NCI-H1048 (cell line): ENCODE results near the gene ADCY10.
"Not testable (repeated sequence)": the region's sequence is repeated elsewhere in the genome, so short reads cannot be mapped to it uniquely, and the experiment has no call there.

Experiments
- DNase-seq: peaks from one replicate; lab custom pipeline; 2025; lab: John Stamatoyannopoulos, UW

Gene ADCY10

DNA sequence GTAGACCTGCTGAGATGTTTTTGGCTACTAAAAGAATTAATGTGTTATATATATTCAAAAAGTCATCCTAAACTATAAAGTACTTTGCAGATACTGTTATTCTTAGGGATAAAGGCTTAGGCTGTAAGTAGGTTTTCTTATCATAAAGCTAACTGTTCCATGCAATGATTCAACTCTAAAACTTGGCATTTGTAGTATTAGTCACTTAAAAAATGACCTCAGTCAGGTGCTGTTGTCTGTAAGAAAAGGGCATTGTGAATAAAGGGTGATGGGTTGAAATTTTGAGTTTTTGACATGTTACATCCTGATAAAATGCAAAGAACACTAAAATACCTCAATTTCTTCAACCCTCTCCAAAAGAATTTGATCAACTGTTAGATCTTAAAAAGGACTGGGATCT, 32.9 kb downstream of the ADCY10 start:
- no peak for DNase-seq

DNA sequence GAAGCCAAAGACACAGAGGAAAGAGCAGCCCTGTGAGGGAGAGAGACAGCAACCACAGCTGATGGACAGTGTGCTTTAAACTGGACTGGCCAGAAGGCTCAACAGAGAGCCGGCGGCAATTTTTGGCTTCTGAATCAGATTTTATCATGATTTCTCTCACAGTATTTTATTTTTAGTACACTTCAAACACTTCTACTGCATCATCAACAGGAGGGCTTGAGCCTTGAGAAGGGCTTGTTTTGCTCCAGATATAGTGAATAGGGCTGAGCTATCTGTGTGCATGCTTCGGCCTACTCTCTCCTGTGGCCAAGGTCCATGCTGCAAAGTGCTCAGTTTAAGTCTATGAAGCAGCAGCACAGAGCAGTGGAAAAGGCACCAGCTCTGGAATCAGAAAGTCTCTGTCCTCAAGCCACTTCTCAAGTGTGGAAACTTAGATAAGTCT, 33.3 kb downstream of the ADCY10 start:
- no peak for DNase-seq

DNA sequence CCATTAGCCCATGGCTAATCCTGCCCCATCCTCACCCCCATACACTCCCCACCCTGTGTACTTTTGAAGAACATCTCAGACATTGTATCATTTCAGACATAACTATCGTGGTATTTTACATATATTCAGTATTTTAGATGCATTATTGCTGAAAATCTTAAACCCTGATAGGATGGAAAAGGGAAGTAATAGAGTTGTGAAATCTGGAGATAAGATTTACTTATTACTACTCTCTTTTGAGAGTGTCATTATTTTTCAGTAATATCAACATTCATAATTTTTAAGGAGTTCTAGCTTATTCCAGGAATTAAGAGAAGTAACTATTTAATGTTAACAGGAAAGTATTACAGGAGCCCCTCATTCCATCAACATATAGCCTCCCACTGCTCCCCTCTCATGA, 34.4 kb downstream of the ADCY10 start:
- DNase-seq = no peak

DNA sequence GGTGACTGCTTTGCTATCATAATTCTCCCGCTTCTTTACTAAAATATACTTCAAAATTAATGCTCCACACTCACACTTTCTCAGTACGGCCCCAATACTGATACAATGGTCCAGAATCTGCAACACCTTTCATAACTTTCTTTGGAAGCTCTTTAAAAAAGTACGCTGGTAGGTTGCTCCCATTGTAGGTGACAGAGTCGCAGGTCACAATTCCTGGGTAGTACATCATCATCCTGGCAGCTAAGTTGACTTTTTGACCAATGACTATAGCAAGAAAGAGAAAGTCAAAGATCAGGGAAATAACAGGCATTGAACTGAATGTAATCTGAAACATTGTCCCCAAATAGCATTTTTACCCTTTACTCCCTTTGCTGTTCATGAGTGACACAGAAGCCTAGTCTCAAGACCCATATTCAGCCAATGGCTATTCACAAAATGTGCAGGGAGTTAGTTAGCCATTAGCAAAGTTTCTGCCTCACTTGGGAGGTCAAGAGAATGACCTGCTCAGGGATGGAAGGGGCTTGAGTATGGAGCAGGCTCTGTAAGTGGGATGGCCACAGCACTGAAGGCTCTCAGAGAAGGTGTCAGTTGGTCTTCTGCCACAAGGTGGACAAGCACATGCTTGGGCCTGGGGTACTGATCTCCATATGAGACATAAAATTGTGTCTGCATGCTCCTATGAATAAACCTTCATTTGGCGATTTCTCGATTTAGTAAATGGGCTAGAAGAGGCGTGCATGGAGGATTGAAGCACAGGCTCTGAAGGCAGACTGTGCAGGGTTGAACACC, 35.4 kb downstream of the ADCY10 start:
- no peak for DNase-seq

DNA sequence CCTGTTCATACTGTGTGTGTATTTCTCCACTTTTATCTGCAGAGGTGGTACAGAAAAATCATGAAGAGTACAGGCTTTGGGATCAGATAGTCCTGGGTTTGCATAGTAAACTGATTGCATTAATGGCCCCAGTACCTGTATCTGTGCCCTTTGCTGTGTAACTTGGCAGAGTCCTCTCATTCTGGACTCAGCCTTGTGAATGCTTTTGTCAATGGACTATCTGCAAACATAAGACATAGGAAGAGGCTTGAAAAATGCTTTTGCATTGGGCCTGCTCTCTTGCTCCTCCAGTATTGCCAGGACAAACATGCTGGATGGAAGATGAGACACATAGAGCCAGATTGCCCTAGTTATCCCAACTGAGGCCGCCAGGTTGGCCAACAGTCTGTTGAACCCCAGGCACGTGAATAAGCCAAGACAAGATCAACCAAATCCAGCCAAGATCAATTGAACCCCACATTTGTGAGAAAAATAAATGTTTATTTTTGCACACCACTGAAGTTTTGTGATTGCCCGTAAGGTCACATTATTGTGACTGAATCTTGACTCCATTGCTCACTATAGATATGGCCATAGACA, 37.2 kb downstream of the ADCY10 start:
- DNase-seq = no peak

DNA sequence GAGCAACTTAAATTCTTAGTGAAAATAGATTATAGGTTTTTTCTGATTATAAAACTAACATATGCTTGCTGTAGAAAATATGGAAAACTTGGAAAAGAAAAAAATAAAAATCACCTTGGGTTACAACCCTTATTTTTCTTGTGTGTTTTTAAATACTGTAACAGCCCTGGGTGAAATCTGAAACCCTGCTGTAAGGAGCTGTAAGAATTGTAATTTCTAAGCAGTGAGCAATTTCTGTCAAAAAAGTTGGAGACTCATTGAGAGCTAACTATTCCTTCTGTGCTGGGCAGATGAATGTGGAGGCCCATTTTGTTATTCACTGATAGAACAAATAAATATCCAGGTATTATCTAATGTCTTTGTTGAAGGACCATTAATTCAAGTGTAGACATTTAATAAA, 42.6 kb downstream of the ADCY10 start:
- DNase-seq = no peak

DNA sequence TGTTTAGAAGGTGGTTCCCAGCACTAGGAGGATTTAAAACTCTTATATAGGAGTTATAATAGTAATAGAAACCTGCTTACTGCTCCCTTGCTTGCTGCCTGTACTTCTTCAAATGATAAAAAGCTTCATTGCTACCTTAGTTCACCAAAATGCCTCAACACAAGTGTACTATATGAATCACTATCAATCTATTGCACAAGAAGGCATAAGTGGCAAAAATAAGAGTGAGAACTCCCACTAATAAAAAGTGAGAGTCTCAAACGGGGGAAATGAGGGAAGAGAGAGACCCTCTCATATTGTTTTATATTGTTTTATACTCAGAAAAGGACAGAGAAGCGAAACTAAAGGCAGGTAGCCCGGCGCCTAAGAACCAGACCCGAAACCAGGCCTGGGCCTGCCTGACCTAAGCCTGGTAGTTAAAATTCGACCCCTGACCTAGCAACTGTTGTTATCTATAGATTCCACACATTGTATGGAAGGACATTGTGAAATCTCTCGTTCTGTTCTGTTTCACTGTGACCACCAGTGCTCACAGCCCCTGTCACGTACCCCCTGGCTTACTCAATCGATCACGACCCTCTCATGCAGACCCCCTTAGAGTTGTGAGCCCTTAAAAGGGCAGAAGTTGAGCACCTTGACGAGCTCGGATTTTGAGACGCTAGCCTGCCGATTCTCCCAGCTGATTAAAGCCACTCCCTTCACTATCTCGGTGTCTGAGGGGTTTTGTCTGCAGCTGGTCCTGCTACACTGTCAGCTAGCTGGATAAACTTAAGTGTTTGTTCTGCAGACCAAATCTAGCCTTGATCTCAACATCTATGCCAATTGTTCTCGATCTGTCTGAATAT, 44.6 kb downstream of the ADCY10 start:
- not testable (repeated sequence) for DNase-seq

DNA sequence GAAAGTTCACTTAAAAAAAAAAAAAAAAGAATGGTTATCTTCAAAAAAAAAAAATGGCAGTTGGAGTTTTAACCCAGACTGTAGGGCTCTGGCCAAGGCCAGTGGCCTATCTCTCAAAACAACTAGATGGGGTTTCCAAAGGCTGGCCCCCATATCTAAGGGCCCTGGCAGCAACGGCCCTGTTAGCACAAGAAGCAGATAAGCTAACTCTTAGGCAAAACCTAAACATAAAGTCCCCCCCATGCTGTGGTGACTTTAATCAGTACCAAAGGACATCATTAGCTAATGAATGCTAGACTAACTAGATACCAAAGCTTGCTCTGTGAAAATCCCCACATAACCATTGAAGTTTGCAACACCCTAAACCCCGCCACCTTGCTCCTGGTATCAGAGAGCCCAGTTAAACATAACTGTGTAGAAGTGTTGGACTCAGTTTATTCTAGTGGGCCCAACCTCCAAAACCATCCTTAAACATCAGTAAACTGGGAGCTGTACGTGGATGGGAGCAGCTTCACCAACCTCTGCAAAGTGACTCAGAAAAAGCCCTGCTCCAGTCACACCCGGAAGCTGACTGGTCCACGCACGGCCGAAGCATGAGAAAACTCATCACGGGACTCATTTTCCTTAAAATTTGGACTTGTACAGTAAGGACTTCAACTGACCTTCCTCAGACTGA, 47.1 kb downstream of the ADCY10 start:
- DNase-seq = not testable (repeated sequence)

DNA sequence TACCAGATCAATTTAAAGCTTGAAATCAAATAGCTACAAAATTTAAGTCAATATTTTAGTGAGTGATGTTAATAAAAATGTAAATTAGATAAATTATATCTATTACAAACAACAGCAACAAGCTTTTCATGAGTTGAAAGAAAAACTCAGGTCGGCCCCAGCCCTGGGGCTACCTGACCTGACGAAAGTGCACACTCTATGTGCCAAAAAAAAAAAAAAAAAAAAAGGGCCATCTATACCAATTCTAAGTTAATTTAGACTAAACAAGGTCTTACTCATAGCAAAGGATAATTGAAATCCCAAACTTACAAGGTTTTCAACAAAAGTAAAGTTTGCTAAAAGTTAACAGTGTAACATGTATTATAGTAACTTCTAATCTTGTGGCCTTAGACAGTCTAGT, 47.6 kb downstream of the ADCY10 start:
- not testable (repeated sequence) for DNase-seq

DNA sequence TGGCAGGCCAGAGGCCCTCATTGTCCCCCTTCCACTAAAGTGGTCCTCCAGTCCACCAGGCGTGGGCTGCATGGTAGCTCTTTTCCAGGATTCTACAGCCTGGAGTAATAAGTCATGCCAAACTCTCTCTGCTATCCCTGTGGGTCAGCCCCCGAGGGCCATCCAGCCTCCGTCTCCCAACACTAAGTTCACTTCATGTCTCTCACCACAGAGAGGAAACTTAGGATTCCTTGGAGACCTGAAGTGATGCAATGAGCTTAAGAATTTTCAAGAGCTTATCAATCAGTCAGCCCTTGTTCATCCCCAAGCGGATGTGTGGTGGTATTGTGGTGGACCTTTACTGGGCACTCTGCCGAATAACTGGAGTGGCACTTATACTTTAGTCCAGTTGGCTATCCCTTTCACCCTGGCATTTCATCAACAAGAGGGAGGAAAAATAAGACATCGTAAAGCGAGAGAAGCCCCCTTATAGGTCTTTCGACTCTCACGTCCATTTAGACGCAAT, 48.1 kb downstream of the ADCY10 start:
- not testable (repeated sequence) for DNase-seq

DNA sequence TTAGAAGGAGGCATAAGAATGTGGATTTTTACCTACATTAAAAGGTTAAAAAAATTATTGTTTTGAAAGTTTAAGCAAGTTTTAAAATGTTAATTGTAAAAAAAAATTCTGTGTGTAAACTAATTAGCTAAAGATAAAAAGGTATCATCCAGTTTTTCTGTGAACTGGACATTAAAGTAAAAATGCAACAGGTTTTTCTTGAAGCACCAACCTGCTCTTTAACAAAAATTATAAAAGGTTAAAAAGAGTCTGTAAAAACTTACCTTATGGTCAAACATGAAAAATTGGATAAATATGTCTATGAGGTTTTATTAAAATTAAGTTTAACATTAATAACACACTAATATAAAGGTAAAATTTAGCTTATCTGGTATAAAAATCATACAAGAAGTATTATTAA, 48.7 kb downstream of the ADCY10 start:
- not testable (repeated sequence) for DNase-seq

DNA sequence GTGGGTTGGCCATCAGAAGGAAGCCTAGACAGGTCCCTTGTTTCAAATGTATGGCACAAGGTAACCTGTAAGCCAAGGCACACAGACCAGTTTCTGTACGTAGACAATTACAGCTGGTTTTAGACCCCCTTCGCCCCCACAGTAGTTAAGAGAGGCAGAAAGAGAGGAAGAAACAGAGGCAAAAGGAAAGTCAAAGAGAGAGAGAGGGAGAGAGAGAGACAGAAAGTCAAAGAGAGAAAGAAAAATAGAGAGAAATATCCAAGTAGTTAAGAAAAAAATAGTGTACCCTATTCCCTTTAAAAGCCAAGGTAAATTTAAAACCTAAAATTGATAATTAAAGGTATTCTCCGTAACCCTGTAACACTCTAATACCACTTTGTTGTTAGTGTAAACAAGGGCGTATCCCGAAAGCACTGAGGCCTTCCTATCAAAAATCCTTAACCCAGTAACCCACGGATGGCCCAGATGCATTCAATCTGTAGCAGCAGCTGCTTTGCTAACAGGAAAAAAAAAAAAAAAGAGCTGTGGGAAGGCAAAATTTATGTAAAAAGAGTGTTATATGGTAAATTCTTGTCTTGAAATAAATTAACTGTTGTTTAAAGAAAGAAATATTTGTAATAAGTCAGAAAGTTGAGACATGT, 49.4 kb downstream of the ADCY10 start:
- no peak for DNase-seq

DNA sequence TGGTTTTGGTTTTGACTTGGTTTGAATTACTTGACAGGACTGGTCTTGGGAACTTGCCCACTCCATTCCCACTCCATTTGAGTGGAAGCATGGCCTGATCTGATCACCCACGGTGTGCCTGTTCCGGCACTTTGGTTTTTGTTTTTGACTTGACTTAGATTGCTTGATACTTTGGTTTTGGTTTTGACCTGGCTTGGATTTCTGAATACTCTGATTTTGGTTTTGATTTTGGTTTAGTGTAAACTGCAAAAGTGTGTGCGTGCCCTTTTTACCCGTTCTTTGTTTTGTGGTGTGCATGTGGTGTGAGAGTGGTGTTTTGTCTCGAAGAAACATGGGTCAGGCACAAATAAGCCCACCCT, 50.0 kb downstream of the ADCY10 start:
- no peak for DNase-seq

DNA sequence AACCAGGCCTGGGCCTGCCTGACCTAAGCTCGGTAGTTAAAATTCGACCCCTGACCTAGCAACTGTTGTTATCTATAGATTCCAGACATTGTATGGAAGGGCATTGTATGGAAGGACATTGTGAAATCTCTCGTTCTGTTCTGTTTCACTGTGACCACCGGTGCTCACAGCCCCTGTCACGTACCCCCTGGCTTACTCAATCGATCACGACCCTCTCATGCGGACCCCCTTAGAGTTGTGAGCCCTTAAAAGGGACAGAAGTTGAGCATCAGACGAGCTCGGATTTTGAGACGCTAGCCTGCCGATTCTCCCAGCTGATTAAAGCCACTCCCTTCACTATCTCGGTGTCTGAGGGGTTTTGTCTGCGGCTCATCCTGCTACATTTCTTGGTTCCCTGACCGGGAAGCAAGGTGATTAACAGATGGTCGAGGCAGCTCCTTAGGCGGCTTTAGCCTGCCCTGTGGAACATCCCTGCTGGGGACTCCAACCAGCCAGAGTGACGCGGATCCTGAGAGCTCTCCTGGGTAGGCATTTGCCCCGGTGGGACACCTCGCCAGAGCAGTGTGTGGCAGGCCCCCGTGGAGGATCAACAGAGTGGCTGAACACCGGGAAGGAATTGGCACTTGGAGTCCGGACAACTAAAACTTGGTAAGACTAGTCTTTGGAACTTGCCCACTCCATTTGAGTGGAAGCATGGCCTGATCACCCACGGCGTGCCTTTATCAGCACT, 50.6 kb downstream of the ADCY10 start:
- not testable (repeated sequence) for DNase-seq

DNA sequence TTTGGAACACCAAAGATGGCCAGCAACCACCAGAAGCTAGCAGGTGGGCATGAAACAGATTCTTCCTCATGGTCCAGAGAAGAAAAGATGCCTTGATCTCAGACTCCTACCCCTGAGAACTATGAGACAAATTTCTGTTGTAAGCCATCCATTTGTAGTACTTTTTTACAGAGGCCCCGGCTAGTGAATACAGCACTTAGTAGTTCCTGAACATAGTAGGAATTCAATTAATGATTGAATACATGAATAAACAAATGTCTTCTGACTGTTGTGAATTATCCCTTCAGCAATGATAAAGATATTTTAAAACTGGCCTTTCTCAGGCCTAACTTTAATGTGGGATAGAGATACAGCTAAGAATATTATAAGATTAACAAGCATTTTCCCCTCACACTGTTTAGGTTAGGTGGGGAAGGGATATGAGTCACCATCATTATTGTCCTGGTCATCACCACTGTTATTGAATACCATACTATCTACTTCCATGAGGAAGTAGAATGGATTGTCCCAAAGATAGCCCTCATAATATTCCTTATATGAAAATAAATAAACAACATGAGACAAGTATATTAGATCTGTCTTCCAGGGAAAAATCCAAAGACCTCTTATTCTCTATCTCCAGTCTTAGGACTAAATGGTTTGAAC, 51.4 kb downstream of the ADCY10 start:
- DNase-seq = no peak

DNA sequence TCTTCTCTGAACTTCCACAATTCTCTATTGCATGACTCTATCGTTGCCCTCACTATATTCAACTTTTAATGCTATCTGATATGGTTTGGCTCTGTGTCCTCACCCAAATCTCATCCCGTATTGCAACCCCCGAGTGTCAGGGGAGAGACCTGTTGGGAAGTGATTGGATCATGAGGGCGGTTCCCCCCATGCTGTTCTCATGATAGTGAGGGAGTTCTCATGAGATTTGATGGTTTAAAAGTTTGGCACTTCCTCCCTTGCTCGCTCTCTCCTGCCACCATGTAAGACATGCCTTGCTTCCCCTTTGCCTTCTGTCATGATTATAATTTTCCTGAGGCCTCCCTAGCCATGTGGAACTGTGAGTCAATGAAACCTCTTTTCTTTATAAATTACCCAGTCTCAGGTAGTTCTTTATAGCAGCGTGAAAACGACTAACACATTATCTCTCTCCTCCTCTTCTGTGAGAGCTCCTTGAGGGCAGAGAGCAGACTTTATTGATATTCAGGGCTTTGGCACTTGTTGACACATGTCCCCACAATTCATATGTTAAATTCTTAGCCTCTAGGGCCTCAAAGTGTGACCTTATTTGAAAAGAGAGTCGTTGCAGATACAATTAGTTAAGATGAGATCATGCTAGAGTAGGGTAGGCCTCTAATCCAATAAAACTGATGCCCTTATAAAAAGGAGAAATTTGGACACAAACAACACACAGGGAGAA, 52.1 kb downstream of the ADCY10 start:
- no peak for DNase-seq

DNA sequence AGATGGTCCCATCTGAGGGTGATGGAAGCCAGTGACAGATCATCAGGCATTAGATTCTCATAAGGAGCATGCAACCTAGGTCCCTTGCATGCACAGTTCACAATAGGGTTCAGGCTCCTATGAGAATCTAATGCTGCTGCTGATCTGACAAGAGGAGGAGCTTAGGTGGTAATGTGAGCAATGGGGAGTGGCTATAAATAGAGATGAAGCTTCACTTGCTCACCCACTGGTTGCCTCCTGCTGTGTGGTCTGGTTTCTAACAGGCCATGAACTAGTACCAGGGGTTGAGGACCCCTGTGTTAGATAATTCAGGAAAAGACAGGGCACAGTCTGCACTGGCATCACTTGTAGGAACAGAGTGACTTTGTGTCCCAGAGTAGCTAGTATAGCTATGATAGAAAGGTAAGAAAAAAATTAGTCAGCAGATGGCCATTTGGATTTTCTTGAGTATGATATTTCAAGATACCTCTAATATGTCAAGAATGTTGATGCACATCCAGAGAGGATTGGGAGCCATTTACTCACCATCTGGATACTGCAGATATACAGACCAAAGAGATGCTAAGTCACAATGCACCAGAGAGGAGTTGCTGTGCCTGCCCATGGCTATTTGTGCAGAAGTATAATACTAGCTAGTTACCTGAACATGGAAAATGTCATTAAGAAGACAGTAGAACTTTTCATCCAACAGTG, 53.6 kb downstream of the ADCY10 start:
- DNase-seq = no peak

DNA sequence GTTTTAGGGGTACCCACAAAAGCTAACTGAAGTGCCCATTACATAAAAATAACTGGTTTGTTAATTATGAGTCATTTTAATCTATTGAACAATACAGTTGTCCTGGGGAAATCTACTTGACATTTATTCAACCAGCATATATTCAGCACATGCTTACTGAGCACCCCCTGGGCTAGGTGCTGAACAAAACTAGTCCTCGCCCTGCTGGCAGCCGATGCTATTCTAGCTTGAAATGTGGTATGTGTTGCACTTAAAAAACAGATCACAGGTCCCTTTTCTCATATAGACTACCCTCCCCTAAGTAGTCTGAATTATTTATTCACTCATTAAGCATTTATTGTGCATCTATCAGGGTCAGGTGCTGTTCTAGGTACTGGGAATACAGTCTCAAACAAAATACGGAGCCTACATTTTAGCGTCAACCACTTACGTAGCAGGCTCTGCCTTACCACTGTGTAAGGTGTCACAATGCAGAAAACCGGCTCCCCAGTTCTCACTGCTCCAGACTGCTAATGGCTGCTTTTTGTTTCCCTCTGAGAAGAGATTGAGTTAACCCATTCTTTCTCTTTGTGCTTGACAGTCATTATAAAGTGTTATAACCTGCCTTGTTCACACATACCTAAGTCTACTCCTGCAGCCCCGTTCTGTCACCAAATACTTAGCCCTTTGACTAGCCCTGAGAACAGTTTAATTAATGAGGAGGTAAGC, 57.1 kb downstream of the ADCY10 start:
- no peak for DNase-seq

DNA sequence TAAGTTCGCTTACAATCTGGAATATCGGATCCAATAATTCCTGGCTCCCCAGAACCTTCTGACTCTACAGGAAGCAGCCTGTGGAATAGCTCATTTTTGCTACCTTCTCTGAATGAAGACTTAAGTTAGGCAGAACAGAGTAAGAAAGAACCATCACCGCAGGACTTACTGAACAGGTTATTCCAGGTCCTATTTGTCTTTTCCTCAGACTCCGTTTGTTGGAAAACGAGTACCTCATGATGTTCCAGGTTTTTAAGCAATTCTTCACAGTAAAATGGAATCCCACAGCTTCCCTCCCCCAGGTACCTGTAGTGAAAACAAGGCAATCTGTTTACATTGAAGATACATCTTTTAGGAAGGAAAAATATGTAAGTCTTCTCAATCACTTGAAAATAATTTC, 59.8 kb downstream of the ADCY10 start:
- DNase-seq = no peak
